GM19395 (cell line): ENCODE data around the gene FRYL.
A peak's percentile ranks its signal among the peaks of the same experiment; 100 is the strongest.

Experiments
- ATAC-seq: cut with Tn5 transposase; IDR thresholded peaks from one replicate; pipeline ENCODE4 v1.9.1; 2021; ENCODE audit warnings: mild to moderate bottlenecking, moderate library complexity; ENCODE audit not compliant: unreplicated experiment

The FRYL gene

DNA sequence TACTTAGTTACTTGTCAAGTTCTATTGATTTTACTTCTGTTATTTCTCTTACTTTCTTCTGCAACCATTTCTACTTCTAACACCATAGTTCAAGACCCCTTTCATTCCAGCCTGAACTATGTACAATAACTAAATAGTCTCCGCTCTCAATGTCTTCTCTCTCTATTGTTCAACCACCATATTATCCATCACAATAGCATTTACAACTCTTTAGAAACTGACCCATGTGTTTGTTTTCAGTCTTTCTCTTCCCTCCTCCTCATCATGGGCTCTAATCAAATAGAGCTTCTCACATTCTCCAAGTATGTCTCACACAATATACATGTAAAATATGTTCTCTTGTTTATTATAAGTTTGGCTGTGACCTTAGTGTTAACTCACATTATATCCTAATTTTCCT, 146.4 kb downstream of the FRYL start:
- ATAC-seq: no peak

DNA sequence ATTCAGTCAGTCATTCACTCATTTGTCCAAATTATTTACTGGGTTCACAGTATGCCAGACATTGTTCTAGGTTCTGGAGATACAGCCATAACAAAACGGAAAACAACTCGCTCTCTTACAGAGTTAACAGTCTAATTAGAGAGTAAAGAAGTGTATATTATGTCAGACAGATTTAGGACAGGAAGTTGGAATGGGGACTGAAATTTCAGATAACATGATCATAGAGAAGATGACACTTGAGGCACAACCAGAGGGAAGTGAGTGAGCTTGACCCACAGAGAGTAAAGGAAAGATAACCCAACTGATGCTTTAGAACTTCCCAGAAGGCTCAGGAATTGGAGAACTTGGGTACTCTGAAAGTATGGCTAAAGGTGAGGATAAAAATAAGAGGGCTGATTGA, 150.6 kb downstream of the FRYL start:
- no peak for ATAC-seq

DNA sequence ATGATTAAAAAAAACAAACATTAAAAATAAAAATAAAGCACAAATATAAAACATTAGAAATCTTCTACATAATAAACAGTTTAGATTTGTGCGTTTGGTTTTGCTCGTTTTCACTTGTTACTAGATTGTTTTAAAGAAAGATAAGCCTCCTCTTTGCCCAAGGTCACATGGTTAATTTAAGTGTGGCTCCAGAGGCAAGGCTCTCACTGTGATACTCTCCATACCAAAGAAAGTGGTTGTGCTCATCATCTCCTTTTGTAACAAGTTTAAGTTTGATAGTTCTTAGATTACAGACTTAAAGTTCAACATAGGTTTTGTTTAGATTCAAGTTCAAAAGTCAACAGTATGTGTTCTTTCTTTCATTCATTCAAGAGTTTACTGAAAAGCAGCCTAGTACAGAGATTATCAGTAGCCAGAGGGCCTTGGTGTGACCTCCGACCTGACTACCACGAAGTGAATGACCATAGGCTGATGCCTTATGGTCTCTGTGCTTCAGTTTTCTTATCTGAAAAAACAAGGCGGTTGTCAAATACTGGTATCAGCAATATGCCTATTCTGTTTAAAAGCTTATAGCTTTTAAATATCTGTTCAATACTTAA, 156.8 kb downstream of the FRYL start:
- no peak for ATAC-seq

DNA sequence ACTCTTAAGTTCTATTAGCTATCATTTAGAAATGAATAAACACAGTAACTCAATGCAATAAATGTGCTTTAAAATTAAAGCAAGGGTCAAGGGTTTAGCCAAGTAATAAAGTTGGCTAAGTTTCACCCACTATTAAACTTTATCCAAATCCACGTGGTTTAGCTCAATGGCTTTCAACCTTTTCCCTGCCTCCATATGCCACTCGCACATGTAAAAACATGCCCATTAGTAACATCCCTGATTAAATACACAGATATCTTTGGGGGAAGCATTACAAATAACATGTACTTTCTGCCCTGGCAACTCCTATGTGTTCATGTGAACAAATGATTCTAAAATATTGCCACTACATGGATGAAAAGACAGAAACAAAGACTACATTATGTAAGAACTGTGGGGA, 159.2 kb downstream of the FRYL start:
- no peak for ATAC-seq

DNA sequence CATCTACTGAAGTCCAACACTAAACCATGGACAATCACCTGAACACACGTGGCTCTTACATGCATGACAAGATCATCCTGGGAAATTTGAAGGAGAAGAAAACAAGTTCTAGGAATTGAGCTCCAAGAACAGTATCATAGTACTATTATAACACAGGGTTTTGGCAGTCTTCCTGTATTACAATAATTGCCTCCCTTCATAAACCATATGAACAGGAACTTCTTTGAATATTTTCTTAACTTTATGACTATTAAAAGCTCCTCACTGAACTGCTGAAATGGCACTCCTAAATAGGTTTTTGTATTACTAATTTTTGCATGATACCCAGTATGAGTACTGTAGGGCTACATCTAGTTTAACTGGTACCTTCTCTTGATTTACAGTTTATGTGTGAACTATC, 160.0 kb downstream of the FRYL start:
- ATAC-seq: no peak

DNA sequence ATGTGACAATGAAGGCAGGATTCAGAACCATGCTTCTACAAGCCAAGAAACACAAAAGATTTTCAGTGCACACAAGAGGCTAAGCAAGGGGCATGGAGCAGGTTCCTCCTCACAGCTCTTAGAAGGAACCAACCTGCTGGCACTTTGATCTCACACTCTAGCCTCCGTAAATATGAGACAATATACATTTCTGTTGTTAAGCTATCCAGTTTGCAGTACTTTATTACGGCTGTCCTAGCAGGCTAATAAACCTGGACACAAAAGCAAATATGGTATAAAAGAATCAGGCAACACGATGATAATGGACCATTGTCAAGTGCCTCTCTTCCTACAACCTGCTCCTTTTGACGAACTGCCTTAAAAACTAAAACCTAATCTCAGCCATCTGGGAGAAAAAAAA, 175.6 kb downstream of the FRYL start:
- ATAC-seq: no peak

DNA sequence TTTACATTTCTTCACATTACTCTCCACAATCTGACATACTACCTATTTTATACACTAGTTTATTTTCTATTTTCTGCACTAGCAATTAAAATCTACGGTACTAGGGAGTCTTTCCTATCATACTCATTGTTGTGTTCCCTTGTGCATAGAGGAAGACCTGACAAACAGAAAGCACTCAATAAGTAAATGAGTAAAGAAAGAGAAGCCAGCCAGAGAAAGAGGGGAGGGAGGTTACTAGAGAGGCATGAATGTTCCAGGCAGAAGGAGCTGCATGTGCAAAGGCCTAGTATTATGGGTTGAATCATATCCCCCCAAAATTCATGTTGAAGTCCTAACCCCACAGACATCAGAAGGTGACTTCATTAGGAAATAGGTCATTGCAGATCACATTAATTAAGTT, 176.0 kb downstream of the FRYL start:
- ATAC-seq: no peak

DNA sequence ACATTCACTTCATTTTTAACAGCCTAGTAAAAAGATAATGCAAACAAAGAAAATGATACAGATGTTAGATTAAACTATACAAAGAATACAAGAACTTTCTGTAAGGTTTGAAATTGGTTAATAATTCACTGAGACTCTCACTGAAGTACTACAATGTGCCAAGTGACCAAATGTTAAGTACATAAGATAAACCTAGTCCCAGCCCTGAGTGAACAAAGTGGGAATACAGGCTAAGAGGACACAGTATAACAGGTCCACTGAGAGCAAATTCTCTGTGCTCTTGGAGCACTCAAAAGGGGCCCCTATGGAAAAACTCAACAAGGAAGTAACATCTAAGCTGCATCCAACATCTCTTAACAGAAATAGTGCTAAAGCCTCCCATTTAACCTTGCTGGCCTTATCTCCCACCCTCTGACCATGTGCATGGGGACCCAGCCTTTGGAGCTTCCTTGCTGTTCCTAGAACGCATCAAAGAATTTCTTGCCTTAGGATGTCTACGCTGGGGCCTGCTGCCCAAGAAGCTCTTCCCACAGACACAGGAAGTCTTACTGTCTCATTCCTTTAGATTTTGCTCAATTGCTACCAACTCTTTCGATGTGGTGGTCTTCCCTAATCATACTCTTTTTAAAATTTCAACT, 176.6 kb downstream of the FRYL start:
- no peak for ATAC-seq

DNA sequence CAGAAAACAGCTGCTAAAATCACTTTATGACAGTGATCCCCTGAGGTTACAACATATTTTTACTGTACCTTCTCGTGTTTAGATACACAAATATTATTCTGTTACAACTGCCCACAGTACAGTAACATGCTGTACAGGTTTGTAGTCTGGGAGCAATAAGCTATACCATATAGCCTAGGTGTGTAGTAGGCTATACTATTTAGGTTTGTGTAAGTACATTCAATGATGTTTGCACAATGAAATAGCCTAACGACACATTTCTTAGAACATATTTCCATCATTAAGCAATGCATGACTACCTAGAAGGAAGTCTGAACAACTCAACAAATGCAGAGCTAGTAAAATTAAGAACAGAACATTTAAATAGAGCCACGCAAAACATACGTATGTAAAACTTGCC, 177.3 kb downstream of the FRYL start:
- ATAC-seq: no peak

DNA sequence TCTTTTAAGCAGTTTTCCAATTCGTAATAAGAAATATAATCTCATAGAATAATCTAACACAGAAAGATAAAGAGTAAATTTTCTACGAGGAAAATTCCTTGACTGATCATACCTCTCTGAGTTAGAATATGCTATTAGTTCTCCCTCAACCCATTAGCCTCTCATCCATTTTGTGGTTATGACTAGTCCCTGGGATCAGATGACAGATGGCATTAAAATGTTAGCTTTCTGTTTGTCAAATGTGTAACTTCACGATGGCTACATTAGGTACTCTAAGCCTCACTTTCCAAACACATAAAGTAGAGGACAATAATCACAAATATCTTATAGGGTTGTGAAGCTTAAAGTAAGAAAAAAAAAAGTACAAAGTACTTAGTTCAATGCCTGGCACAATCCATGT, 177.9 kb downstream of the FRYL start:
- ATAC-seq: no peak

DNA sequence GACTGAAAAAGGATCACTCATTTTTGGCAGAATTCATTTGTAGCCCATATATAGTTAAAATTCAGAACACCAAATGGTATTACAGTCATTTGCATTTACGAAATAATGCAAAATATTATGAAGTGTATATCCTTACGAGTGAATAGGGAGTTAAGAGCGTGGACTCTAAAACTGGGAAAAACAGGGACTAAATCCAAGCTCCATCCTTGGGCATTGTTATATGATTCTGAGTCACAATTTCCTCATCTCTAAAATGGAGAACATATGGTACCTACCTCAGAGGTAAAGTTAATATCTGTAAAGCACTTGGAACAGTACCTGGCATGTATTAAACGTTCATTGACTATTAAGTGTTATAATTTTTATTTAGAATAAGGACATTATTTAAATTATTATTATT, 183.7 kb downstream of the FRYL start:
- no peak for ATAC-seq

DNA sequence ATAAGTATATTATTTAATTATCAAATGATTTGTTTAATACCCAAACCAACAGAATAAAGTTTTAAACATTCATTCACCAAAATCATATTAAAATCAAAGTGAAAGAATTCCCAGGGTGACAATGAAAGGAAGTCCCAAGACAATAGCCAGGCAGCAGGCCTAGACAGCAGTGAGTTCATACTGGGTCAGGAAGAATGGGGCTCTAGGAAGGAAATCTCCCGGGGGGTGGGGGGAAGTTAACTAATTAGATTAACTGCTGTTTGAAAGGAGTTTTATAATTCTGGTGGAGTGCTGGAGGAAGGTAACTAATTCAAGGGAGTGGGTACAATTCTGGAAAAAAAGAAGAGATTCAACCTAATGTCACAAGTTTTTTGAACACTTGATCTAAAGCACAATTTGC, 185.9 kb downstream of the FRYL start:
- no peak for ATAC-seq

DNA sequence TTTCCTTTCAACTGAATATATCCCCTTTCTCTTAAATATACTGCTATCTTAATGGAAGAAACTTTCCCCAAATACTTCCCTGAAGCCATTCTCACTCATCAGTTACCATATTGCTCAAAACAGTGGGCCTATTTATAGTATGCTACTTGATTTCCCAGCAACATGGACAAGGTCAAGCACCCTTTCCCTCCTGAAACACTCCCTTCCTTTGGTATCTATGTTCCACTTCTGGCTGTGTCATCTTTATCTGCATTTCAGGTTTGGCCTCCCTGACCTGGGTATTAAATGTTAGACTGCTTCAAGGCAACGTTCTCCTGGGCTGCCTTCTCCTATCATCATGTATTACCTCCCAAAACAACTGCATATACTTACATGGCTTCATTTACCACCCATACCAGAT, 188.7 kb downstream of the FRYL start:
- no peak for ATAC-seq

DNA sequence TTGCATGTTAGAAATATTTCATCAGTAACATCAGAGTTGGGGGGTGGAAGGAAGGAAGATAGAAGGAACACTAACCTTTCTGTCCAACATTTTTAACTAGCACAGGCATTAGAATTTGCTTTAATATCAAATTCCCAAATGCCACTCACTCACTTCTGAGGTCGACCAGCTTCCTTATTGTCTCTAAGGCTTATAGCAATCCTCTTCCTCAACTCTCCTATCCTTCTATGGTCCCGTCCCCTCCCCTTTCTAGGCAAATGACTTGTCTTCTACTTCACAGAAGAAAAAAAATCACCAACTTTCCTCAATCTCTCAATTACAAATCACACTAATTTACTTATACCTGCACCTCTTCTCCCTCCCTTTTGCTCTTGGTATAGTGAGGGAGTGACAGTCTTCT, 189.2 kb downstream of the FRYL start:
- ATAC-seq: no peak

DNA sequence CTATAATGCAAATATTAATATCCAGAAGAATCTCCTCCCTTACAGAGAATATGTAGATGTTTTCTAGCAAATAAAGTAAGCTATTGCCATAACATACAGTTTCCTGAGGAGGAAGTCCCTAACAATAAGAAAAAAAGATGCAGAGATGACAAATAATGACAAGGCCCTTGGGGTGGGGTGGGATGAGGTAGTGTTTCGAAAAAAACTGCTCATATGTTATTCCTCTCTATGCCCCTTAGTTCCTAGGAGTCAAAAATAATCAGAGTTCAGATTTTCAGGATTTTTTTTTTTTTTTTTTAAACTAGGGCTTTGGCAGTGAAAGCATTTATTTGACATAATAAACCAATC, 191.0 kb downstream of the FRYL start:
- no peak for ATAC-seq

DNA sequence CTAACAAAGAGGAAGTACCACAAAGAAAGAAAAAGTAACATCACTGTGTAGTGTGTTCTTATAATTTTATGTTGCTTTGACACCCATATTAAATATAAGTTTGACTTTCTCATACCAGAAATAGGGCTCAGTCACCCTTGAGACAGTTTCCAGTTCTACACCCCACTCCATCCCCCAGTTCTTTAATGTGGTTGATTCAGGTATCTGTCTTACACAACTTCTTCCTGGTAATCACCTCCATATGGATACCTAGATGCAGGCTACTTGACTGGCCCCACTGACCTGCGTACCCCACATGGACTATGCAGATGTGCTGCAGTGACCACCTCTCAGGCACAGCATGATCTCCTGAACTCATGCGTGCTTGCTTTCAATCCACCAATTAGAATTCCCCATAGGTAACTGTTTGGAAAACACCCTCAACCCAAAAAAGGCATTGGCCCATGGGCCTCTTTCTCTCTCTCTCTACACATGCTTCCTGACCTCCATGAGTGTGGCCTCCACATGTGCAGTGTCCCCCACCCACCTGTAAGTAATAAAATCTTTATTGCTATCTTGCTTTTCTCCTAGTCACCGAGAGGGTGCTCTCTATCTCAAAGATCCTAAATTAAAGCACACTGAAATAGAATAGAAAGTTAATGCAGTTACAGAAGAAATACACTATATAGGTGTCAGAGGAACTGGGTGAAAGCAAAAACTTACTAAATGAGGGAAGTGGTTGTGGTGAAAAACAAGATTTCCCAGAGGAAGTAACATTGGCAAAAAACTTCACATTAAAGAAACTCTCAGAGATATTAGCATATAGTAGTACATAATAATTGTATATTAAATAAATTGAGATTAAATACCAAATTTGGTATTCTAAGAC, 191.6 kb downstream of the FRYL start:
- ATAC-seq: no peak

DNA sequence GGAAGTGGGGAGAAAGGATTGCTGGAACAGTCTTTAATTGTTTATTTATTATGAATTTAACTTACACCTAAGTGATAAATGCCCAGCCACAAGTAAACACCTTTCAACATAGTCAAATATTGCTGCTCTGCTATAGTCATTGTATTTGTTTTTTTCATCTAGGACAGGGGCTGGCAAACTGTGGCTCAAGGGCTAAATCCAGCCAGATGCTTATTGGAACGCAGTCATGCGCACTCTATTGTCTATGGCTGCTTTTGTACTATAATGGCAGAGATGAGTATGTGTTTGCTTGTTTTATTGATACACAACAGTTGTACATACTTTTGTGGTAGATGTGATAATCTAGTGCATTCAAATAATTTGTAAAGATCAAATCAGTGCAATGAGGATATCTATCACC, 194.7 kb downstream of the FRYL start:
- ATAC-seq: no peak

DNA sequence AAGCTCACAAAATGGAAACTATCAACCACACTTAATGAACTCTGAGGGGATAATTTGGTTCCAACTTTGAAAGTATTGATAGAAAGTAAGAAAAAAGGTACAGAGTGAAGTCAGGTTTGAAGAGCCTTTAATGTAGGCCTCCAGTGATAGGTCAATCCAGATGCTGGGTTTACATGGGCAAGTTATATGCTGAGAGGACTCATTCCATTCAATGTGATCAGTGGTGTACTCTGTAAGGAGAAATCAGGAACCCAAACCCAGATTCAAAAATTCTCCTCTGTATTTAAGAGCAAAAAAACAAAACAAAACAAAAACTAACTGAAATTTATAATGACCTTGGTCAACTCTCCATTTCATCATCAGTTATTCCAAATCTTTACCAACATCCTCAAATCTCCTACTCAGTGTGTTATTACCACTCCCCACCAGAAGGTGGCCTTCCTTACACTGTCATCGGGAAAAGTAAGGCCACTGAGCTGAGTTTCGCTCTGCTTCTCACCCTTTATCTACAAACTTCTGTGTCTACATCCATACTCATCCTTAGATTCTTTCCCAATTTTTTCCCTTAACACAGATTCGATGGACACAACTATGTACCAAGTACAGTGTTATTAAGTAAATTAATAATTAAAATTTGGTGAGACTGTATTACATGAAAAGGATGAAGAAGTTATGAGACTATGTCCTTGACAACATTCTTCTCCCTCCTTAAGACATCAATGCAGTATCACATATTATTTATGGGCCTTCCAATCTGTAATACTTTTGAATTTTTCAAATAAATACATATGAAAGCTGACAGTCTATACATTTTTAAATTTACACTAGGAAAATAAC, 201.7 kb downstream of the FRYL start:
- peak; percentile 75 for ATAC-seq

DNA sequence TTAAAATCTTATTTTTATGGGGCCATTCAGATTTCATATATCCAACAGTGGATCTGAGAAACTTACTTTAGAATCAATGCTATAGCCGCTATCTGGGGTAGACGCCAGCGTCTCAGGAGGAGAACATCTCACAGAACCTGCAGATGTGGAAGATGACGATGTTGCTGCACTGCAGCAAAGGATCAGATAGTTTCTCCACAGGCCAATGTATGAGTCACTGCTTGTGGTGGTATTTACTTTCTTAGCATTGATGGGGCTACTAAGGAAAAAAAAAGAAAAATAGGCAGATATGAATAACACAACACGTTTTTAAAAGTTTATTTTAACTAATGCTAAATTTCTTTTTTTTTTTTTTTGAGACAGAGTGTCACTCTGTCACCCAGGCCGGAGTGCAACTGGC, 204.1 kb downstream of the FRYL start:
- no peak for ATAC-seq

DNA sequence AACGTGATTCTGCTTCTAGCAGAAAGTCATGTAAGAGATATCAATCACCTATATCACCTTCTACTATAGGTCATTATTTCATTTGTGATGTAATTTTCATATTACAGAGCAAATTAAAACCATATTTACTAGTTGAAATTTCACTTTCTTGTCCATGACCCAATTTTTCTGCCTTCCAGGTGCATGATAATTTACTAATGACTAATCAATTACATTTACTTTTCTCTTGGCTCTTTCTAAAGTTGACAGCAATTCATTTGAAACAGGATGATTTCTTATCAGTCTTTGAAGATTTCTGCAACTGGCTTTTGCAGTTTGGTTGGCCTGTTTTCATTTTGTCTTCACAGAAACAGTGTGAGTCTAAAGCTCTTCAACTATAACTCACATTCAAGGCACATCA, 208.6 kb downstream of the FRYL start:
- no peak for ATAC-seq

DNA sequence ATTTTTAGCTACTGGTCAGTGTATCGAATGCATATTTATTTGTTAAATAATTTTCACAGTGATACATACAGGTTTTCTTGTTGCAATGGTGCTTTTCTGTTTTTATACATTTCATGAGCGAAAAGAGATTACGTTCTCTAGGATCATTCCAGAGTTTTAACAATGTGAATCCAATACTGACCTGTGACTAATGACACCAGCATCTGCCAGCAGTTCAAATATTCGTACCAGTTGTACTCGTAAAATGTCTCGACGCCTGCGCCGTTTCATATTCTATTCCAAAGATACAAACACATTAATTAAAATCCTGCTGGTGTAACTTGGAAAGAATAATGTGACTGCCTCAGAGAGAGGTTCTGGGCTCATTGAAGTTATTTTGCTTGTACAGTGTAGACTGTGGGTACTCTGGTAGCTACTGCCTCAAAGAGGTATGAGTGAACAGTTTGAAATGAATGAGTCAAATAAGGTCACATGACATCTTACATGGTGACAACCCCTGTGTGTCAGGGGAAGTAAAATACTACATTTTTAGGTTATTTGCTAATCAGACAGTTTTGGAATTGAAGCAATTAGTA, 209.3 kb downstream of the FRYL start:
- ATAC-seq: no peak
